ENCODE data around the gene HOXB13.

HOXB13 gene

GRCh38 chr17:48704361-48705248 lies 23.9 kb downstream of the HOXB13 start:
- peak; percentile 33 to 47 for DNase-seq

DNA sequence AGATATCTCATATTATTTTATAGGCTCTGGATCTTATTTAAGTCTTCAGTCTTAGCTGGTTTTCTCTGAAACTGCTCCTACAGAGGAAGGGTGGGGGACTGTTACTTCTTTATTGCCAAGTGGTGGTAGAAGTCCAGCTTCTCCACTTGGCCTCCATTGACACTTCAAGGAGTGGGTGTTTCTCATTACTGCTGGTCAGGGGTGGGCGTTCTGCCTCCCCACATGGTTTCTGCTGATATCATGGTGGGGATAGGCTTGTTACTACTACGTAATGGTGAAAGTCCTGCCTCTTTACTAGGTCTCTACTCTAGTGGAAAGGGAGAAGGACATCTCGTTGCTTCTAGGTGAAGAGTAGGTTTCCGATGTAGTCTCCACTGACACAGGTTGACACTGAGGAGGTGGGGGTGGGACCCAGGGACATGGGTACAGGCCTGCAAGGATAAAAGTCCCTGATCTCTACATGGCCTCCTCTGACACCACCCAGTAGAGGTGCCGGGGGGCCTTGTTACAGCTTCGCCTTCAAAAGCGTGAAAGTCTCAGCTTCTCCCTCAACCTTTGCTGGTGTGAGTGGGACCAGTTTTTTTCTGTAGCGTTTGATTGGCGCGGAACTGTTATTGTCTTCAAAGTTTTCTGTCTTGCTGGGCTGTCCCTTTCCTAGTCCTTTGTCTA lies 26.6 kb downstream of the HOXB13 start:
- no peak for DNase-seq

DNA sequence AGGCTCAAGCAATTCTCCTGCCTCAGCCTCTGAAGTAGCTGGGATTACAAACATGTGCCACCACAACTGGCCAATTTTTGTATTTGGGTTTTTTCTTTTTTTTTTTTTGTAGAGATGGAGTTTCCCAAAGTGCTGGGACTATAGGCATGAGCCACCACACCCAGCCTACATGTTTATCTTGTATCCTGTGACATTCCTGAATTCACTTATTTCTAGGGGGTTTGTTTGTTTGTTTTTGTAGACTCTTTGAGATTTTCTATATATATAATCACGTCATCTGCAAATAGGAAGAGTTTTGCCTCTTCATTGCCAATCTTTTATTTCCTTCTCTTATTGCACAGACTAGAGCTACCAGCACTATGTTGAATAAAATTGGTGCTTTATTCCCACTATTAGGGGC lies 35.4 kb downstream of the HOXB13 start:
- DNase-seq = no peak

- DNase-seq = no peak
These were observed 36.5 kb downstream of the HOXB13 start for GRCh38 chr17:48692049-48692448.

GRCh38 chr17:48690655-48691054 lies 37.9 kb downstream of the HOXB13 start:
- DNase-seq = no peak

GRCh38 chr17:48681609-48682008 lies 46.9 kb downstream of the HOXB13 start:
- DNase-seq = no peak

GRCh38 chr17:48679385-48680096 lies 49.0 kb downstream of the HOXB13 start:
- DNase-seq = no peak

- peak; percentile 9 to 36 for DNase-seq
These were observed 50.2 kb downstream of the HOXB13 start for GRCh38 chr17:48678141-48678971.

GRCh38 chr17:48676963-48677558 lies 51.5 kb downstream of the HOXB13 start:
- DNase-seq = no peak

All from NCI-H187 (cell line).